HL-60/S4 treated with retinoic acid at 250 ng/mL for 4 days and 3 days (cell line): ENCODE data around the gene UMOD.

Experiments used
- in situ Hi-C: fragments of 300-500 bp; cut with MboI; formaldehyde crosslinking; loops from 2 replicates; pipeline ENCODE4 v1.7.0; 2022; ENCODE audit warnings: low sequenced_read_pairs

The UMOD gene

GRCh38 chr16:20352615-20353014, at the start of gene UMOD:
Gene UMOD (minus strand): TSS chr16:20352715. CDS start chr16:20350737, 1,978 bp downstream.
- in situ Hi-C loops, result no loop called here

- in situ Hi-C loops, result no loop called here
These were observed 49.0 kb upstream of the UMOD start for GRCh38 chr16:20401475-20402016.

DNA sequence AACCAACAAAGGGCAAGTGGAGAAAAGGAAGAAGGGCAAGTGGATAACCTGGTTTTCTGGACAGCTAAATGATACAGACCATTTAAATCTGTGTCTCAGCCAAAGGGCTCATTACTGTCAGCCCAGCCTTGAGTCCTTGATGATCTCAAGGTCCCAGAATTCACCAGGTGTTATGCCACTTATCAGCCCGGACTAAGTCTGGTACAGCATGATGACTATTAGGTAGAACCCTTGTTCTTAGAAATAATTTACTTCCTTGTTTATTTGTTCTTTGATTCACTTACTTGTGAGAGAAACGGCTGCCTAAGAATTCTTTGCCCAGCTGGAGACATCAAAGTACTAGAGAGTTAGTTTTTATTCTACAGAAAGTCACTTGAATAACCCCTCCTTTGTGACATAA, 48.6 kb upstream of the UMOD start:
- in situ Hi-C loops, result no loop called here

DNA sequence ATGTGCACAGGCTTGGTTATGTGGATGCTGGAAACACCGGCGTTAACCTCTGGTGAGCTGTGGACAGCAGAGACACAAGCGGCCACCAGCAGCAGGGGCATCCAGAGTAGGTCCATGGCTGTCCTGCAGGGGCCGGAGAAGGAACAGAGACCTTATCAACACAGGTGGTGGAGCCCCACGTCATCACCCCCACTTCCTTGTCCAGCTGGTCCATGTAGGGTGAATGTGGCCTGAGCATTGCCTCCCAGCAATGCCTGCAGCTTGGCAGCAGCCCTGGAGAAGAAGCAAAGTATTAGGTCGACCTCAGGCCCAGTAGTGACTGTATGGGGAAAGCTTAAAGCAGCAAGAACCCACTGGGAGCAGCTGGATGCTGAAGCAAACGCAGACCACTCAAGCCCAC, 46.7 kb upstream of the UMOD start:
- in situ Hi-C loops, result no loop called here

GRCh38 chr16:20398603-20399002, 46.1 kb upstream of the UMOD start:
- in situ Hi-C loops, result no loop called here

- in situ Hi-C loops, result no loop called here
These were observed 45.1 kb upstream of the UMOD start for GRCh38 chr16:20397468-20398074.

GRCh38 chr16:20396846-20397467, 44.4 kb upstream of the UMOD start:
- in situ Hi-C loops, result no loop called here

- in situ Hi-C loops, result no loop called here
These were observed 43.4 kb upstream of the UMOD start for GRCh38 chr16:20395946-20396345.

GRCh38 chr16:20393801-20394577, 41.5 kb upstream of the UMOD start:
- in situ Hi-C loops, result no loop called here

DNA sequence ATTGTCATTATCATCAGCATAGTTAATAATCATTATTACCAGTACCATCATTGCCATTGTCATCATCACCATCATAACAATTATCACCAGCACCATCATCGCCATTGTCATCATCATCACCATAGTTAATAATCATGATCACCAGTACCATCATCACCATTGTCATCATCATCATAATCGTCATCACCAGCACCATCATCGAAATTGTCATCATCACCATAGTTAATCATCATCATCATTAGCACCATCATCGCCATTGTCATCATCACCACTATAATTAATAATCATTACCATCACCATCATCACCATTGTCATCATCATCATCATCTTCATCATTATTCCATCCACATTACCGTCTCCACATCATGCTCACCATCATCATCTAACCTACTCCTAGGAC, 38.5 kb upstream of the UMOD start:
- in situ Hi-C loops, result no loop called here

- in situ Hi-C loops, result loop anchor here (10.0 kb wide), 1 partner anchor 494 kb away; no protein-coding TSS in a partner anchor
These were observed 36.3 kb upstream of the UMOD start for GRCh38 chr16:20388854-20389253.

GRCh38 chr16:20387978-20388377, 35.5 kb upstream of the UMOD start:
- in situ Hi-C loops, result loop anchor here (10.0 kb wide), 1 partner anchor 493 kb away; no protein-coding TSS in a partner anchor

DNA sequence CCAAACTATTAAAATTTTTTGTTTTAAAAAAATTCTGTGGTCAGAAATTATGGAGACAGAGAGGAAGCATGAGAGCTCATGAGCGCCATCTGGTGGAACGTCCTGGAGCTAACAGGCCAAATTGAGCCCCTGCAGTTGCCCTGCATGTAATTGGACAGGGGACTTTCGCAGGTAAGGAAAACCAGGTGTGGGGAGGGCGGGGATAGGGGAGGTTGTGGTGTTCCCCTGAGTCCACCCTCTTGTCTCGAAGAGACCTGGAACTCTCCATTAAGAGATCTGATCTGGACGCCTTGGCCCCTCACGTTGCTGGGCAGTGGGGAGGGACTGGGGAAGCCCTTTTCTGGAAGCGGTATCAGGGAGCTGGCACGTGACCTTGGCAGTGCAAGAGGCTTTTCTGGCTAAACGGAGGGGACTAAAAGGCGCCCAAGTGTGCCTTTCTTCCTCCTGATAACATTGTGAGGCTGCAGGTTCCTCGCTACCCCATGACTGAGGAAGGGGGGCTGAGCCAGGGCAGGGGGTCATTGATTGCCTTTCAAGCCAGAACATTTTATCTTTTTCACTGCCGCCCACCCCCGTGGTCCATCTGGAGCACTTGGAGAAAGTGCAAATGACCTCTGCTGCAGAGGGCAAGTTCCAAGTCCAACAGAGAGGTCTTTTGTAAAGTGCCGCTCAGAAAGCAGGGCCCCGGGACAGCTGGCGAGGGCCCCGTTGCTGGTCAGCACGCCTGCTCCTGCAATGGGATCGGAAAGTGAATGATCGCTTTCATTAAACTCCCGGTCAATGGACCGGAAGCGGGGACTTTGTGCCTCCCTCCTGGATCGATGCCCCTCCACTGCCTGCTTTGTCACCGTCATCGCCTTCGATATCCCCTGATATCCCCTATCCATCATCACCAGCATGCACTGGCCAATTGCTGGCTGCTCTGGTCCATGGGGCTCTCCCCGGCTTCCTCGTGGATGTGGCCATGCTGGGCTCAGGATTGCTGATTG, 33.6 kb upstream of the UMOD start:
- in situ Hi-C loops, result loop anchor here (10.0 kb wide), 1 partner anchor 491 kb away; no protein-coding TSS in a partner anchor

GRCh38 chr16:20383106-20384029, 30.9 kb upstream of the UMOD start:
- in situ Hi-C loops, result loop anchor here (10.0 kb wide), 1 partner anchor 489 kb away; no protein-coding TSS in a partner anchor

DNA sequence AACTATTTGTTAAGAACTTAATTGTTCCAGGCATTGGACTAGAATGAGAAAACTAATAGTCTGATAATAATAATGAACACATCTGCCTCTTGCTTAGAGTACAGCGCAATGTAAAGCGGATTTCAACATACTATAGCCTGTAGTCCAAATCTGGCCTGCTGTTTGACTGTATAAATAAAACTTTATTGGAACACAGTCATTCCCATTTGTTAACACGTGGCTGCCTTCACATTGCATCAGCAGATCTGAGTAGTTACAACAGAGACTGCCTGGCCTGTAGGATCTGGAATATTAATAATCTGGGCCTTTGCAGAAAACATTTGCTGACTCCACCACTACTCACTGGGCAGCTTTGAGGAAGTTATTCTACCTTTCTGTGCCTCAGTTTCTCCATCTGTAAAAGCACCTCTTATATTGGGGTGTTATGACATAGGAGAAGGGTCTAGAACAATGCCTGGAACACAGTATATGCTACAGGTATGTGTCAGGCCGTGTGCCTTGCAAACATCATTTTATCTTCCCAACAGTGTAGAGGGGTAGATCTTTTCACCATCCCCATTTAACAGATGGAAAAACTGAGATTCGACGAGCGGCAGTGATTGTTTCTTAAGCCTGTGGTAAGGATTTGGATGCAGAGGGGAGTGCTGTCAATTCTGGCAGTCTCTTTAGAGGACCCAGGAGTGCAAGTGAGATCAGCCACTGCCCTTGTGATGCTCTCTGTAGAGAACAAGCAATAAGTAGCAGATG, 29.9 kb upstream of the UMOD start:
- in situ Hi-C loops, result loop anchor here (10.0 kb wide), 1 partner anchor 488 kb away; no protein-coding TSS in a partner anchor

GRCh38 chr16:20380782-20381181, 28.3 kb upstream of the UMOD start:
- in situ Hi-C loops, result loop anchor here (10.0 kb wide), 1 partner anchor 486 kb away; no protein-coding TSS in a partner anchor

DNA sequence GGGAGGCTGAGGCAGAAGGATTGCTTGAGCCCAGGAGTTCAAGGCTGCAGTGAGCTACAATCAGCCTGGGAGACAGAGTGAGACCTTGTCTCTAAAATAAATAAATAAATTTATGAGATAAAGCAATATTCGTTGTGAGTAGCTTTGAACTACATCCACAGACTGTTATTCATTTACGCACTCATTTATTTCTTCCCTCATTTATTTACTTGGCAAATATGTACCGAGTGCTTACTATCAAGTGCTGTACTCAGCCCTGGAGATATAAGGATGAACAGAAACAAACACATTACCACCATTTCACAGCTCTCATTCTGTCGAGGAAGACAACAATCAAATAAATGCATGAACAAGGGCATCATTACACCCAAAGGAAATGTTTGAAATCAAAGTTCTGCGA, 24.7 kb upstream of the UMOD start:
- in situ Hi-C loops, result no loop called here

DNA sequence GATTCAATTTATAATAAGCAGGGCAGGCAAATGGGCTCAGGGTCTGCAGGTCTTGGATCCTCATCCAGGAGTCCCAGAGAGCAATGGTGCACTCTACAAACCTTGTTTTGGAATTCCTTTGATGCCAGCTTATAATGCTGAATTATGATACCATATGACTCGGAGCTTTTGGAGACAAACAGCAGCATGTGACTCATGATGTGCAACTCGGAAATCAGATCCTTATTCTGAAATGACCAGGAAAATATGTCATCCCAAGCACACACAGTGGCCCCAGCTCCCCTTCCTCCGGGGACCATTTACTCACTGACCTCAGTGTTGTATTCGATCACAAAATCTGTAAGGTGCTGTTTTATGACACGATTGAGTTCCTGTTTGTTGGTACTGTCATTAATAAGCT, 20.2 kb upstream of the UMOD start:
- in situ Hi-C loops, result no loop called here
